Lower leg skin (tissue), 4 donors: Measurements from ENCODE around the gene MVB12A. TPM values are rescaled to one million over a fixed set of nuclear protein-coding genes. Genes with fewer than 3 reads are reported as not detected.

Experiments used
- DNase-seq, 2 donors: peaks; one replicate each; pipeline ENCODE4 v3.0.0-alpha.2; 2019; ENCODE audit warnings: low spot score in 2 of 2
- H3K4me3 ChIP-seq: fragments of 200-600 bp; sonication (generic); 2 replicates; pipeline ENCODE4 v1.5.1; 2017; ENCODE audit warnings: mild to moderate bottlenecking, low read depth; ENCODE audit not compliant: poor library complexity, severe bottlenecking
- POLR2A ChIP-seq, 2 donors: fragments of 450-650 bp; IDR thresholded peaks; one replicate each; pipeline ENCODE4 v1.6.1; 2016 to 2017; ENCODE audit warnings: antibody characterized with exemption in 2 of 2, mild to moderate bottlenecking in 1 of 2, moderate library complexity in 1 of 2
- WGBS, 2 donors: methylation state at CpG; one replicate each; pipeline ENCODE4 v1.1.5; 2018; 5-methylcytosine and 5-hydroxymethylcytosine counted together
- intact Hi-C: fragments of 100-400 bp; cut with DNase I; formaldehyde crosslinking; loops from one replicate; pipeline ENCODE4 v1.15.0; 2023; ENCODE audit warnings: low total_unique reads
- total RNA-seq, 4 donors: library from RNA; depleted of rRNA; stranded (reverse); fragments of >200 nt; gene quantifications; one replicate each; pipeline ENCODE4 v1.1.0, GENCODE V29; 2016
- TF ChIP-seq, protein P1 (sequence below), 3 donors: fragments of 450-650 bp; IDR thresholded peaks; one replicate each; pipeline ENCODE4 v1.5.1; 2016; ENCODE audit warnings: antibody characterized with exemption in 3 of 3, mild to moderate bottlenecking in 3 of 3, moderate library complexity in 2 of 3

Gene MVB12A
- total RNA-seq, 4 donors from 2014 or later = 66.8 to 86.4 (median 75.6) TPM

DNA sequence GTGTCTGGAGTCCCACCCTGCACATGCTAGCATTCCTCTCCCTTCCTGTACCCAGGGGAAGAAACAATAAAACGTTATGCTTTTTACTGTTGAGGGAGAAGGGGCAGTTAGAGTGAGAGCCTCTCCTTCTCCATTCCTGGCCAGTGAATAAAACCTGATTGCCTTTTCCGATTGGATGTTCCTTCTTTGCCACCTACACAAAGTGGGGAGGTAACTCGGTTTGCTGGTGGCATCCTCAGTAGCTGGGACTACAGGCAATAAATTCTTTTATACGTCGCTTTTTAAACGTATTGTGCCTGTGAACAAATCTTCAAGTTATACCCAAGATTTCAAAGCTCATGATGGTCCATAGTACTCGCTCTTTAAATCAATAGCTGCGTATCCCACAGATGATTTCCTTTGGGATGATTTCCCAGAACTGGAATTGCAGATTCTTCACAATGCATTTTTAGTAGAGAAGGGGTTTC is 660 bp upstream of the MVB12A start:
- WGBS, 2 donors = 16 to 22% methylated on average over 8 of the region's 8 CpGs
- TF ChIP-seq POLR2A (IDR thresholded peaks at IDR 0.05) = no peak
- TF ChIP-seq, protein P1, sequence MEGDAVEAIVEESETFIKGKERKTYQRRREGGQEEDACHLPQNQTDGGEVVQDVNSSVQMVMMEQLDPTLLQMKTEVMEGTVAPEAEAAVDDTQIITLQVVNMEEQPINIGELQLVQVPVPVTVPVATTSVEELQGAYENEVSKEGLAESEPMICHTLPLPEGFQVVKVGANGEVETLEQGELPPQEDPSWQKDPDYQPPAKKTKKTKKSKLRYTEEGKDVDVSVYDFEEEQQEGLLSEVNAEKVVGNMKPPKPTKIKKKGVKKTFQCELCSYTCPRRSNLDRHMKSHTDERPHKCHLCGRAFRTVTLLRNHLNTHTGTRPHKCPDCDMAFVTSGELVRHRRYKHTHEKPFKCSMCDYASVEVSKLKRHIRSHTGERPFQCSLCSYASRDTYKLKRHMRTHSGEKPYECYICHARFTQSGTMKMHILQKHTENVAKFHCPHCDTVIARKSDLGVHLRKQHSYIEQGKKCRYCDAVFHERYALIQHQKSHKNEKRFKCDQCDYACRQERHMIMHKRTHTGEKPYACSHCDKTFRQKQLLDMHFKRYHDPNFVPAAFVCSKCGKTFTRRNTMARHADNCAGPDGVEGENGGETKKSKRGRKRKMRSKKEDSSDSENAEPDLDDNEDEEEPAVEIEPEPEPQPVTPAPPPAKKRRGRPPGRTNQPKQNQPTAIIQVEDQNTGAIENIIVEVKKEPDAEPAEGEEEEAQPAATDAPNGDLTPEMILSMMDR (IDR thresholded peaks at IDR 0.05) = no peak
- DNase-seq = no peak
- intact Hi-C loops = no loop called here
- no peak overlapping the region for H3K4me3 ChIP-seq

DNA sequence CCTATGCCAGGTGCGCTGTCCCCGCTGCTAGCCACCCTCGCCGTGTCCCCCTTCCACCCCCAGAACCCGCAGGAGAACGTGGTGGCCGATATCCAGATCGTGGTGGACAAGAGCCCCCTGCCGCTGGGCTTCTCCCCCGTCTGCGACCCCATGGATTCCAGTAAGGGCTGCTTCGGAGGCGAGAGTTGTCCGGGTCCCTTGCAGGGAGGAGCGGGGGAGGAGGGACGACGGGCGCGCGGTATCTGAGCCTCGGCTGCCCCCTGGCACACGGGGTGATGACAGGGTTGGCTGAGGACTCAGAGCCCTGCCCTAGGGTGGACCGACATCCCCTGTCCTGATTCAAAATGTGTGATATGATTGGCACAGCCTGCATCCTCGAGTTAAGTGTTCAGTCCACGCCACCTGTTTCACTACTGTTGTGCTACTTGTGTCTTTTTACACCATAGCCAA is 653 bp downstream of the MVB12A start:
- no peak for TF ChIP-seq POLR2A (IDR thresholded peaks at IDR 0.05)
- TF ChIP-seq, protein P1 (IDR thresholded peaks at IDR 0.05) = no peak
- 2 to 4% methylated on average over 22 to 25 of the region's 25 CpGs for WGBS, 2 donors
- DNase-seq = peak; percentile 25 to 85
- intact Hi-C loops = no loop called here
- H3K4me3 ChIP-seq = peak overlapping the region; percentile 56

DNA sequence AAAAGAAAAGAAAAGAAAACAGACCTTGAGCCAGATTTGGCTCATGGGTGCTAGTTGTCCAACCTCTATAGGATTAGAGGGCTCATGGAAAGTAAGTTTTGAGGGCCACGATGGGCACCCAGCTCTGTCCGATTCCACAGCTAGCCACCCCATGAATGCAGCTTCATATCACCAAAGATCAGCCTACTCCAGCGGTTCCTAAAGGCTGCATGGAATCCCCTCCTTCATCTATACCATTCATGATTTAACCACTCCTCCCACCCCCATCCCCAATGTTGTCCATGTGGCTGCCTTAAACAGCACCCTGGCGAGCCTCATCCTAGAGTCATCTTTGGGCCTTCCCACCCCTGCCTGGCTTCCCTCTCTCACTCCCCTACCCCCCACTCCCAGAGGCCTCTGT is 2.1 kb downstream of the MVB12A start:
- 93 to 99% methylated on average over 4 of the region's 4 CpGs for WGBS, 2 donors
- intact Hi-C loops = no loop called here
- no peak for DNase-seq
- no peak overlapping the region for H3K4me3 ChIP-seq
- TF ChIP-seq POLR2A (IDR thresholded peaks at IDR 0.05) = no peak
- TF ChIP-seq, protein P1 (IDR thresholded peaks at IDR 0.05) = no peak

DNA sequence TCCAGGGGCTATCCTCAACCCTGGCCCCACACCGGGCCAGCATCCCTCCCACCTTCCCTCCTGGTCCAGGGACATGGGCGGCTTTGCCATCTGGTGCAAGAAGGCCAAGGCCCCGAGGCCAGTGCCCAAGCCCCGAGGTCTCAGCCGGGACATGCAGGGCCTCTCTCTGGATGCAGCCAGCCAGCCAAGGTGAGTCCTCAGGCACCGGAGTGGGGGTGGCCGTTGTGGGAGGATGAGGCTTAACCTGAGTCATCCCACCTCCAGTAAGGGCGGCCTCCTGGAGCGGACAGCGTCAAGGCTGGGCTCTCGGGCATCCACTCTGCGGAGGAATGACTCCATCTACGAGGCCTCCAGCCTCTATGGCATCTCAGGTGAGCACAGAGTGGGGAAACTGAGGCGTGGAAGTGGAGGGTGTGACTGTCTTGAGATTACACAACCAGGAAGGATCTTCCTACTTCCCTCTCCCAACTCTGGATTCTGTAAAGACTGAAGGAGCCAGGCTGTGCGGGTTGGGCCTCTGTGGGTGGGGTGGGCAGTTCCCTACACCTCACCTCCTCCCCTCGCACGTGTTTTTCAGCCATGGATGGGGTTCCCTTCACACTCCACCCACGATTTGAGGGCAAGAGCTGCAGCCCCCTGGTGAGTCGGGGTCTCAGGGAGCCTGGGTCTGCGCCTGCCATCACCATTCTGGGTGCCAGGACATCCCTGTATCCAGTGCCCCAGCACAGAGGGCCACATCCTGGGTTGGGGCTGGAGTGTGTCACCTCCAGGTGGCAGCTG is 3.8 kb downstream of the MVB12A start:
- WGBS, 2 donors = 87 to 92% methylated on average over 17 to 20 of the region's 20 CpGs
- intact Hi-C loops = no loop called here

DNA sequence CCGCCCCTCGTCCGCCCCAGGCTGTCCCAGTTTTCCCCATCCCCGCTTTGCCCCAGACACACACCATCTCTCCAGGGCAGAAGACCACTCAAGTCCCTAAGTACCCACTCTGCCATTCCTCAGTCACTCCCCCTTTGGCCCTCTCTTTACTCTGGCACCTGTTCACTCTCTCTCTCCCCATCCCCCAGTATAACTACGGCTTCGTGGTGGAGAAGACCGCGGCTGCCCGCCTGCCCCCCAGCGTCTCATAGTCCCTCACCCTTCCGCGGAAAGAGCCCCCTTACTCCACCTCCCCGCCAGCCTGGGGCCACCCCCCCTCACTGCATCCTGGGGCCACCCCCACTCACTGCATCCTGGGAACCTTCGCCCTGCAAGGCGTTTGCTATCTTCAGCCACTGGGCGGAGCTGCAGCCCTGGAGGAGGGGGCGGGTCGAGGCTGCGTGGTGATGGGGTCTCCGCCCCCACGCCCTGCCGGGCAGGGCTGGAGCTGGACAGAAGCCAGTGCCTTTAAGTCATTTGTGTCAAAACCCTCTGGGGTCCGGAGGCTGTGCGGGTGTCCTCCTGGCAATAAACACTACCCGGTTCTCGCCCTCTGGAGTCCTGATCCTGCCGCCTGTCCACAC is 5.0 kb downstream of the MVB12A start:
- no peak for TF ChIP-seq POLR2A (IDR thresholded peaks at IDR 0.05)
- TF ChIP-seq, protein P1 (IDR thresholded peaks at IDR 0.05) = no peak
- intact Hi-C loops = no loop called here
- no peak for DNase-seq
- WGBS, 2 donors = 39 to 42% methylated on average over 25 to 27 of the region's 27 CpGs
- H3K4me3 ChIP-seq = no peak overlapping the region

More for the DNA sequence above, 3.8 kb downstream of the MVB12A start:
- no peak for DNase-seq
- TF ChIP-seq, protein P1 (IDR thresholded peaks at IDR 0.05) = no peak
- TF ChIP-seq POLR2A (IDR thresholded peaks at IDR 0.05) = no peak
- H3K4me3 ChIP-seq = no peak overlapping the region
